Activated T-helper 9 cell treated with anti-CD3 and anti-CD28 coated beads, Interleukin-2, amount 50 U/mL, for 16 hours (primary cell): Measurements from ENCODE around the gene SACS.
"Not testable (repeated sequence)": the region's sequence is repeated elsewhere in the genome, so short reads cannot be mapped to it uniquely, and the experiment has no call there.

ENCODE experiments used
- DNase-seq: peaks from one replicate; pipeline ENCODE4 v3.0.0-alpha.2; 2020; ENCODE audit warnings: low read depth

SACS gene

DNA sequence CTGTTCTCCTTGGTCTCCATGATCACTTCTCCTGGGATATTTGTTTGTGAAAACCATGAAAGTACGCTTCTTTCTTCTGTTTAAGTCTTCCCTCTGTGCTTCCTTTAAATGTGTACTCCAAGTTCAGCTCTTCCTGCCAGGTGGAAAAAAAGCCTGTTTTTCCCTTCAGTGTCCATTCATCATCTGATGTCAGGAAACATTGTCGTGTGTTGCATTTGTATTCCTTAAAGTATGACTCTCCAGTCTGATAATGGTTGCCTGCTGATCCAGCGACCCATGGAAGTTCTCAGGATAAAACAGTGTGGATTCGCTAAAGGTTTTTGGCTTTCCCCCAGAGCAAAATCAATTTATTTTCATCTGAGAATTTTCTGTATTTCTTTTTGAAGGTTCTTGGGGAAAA, 22.3 kb downstream of the SACS start:
- no peak for DNase-seq

GRCh38 chr13:23408026-23408425, 25.5 kb downstream of the SACS start:
- DNase-seq = no peak

GRCh38 chr13:23401156-23401555, 32.3 kb downstream of the SACS start:
- DNase-seq = not testable (repeated sequence)

DNA sequence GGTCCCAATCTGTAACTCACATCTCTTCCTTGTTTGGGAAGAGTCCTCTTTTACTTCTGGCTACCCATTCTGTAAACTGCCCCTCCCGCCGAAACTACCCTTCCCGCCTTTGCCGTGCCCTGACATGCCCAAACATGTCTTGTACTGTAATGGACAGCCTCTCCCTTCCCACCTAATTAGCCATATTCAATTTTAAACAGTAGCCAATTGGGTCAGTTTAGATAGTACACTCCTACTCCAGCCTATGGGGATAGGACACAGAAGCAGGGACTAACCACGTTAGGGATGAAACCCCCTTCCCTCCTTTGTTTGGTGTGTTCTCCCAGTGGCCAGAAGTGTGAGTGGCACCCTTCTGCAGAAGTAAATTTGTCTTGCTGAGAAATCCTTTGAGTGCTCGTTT, 34.2 kb downstream of the SACS start:
- no peak for DNase-seq

GRCh38 chr13:23394821-23395220, 38.7 kb downstream of the SACS start:
- DNase-seq = no peak

- DNase-seq = no peak
Observed at GRCh38 chr13:23392925-23393645, 40.4 kb downstream of the SACS start.

DNA sequence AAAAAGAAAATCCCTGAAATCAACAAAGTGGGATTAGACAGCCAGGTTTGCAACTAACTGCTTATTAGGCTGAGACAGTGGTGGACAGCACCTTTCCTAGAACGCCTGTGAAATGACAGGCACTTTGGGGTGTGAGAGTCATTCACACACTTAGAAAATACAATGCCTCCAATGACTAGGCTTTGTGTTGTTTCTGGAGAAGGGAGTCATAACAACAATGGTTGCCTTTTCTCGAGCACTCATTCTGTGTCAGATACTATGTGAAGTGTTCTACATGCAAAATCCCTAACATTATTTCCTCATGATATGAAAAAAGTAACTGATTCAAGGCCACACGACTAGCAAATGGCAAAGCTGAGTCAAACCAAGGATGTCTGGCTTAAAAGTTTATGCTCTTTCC, 41.2 kb downstream of the SACS start:
- no peak for DNase-seq

DNA sequence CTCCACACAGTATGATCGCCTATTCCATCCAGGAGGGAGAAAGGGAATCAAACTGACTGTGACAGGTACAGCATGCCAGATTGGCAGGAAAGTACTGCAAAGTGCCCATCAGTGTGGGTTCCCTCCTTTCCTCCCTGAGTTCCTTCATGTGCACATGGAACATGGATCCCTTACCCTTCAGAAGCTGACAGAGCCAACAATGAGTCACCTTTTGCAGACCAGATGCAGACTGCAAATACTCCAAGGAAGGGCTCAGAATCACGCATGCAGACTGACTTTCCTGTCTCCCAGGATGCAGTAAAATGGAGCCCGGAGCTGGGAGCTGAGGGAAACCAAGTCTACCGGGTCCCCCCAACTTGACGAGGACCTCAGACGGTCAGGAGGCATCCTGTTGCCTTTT, 41.8 kb downstream of the SACS start:
- DNase-seq = no peak

- DNase-seq = no peak
Observed at GRCh38 chr13:23386533-23386932, 47.0 kb downstream of the SACS start.

DNA sequence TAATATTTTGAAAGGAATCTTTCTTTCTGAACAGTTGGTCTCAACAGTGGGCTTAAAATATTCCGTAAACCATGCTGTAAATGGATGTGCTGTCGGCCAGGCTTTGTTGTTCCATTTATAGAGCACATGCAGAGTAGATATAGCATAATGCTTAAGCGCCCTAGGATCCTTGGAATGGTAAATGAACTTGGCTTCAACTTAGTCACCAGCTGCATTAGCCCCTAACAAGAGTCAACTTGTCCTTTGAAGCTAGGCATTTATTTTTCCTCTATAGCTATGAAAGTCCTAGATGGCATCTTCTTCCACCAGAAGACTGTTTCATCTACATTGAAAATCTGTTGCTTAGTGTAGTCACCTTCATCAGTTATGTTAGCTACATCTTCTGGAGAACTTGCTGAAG, 47.6 kb downstream of the SACS start:
- DNase-seq = no peak

DNA sequence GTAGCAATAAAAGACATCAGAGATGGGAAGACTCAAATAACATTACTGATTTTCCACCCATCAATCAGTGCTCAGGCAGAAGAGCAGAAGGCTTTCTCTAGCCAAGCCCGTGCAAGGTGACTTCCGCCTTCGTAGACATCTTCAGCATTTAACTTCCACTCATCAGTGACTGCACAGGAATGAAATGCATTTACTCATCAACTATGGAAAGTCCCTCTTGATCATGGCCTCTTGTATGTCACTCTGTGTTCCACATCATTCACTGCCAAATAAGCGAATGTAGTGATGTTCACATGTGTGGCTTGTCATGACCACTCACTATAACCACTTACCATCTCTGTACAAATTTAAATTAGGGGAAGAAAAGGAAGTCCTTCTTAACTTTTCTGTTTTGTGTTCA, 49.4 kb downstream of the SACS start:
- no peak for DNase-seq

GRCh38 chr13:23383151-23383550, 50.4 kb downstream of the SACS start:
- DNase-seq = no peak

GRCh38 chr13:23381866-23382265, 51.6 kb downstream of the SACS start:
- no peak for DNase-seq

GRCh38 chr13:23380534-23380933, 53.0 kb downstream of the SACS start:
- DNase-seq = no peak

GRCh38 chr13:23377983-23378632, 55.4 kb downstream of the SACS start:
- DNase-seq = peak; percentile 34

DNA sequence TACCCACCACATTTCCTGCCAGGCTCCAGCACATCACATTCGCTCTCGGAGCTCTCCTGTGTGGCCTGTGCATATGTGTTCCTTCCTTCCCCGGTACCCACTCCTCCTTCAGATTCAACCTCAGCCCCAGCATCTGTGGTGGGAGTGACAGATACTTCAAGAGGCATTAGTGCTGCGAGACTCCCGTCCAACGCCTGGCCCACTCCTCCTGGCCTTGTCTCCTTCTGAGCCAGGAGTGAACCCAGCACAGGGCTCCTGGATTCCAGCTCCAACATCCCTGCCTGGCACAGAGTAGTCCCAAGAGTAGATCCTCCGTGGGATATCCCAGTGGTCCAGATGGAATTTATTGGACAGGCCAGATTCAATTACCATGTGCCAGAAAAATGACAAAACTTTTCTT, 55.9 kb downstream of the SACS start:
- DNase-seq = no peak

DNA sequence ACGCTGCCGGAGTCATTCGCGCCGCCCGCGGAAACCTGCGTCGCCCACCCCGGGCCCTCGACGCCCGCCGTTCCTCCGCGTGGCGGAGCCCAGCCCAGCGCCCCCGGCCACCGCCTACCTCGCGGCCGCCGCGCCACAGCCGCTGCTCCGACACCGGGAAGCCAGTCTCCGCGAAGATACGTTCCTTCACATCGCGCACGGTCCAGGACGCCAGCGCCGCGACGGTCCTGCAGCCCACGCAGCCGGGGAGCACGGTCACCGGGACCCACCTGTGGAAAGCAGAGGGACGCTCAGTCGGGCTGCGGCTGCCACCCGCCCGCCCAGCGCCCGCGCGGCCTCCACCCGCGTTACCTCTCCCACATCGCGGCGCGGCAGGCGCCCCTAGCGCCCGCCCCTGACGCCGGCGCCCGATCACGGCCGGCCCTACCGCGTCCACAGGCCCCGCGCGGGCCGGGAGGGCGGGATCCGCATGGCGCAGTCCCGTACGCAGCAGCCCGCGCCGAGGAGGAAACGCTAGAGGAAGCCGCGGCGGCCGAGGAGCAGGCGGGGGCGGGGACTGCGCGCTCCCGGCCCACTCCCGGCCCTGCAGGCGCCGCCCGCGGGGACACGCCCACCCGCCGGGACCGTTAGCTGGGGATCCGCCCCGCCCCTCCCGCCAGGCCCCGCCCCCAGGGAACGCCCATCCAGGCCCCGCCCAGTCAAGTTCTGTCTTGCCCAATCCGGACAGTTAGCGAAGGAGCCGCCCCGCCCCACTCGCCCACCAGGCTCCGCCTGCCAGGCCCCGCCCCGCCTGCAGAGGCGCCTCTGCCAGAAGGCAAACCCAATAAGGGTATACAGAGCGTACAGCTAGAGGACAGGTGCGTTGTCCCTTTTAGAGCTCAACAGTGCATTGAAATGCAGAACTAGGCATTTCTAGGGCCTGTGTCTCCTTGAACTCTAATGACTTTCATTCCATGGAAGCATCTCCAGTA, 58.2 kb downstream of the SACS start:
- peak; percentile 96 for DNase-seq

DNA sequence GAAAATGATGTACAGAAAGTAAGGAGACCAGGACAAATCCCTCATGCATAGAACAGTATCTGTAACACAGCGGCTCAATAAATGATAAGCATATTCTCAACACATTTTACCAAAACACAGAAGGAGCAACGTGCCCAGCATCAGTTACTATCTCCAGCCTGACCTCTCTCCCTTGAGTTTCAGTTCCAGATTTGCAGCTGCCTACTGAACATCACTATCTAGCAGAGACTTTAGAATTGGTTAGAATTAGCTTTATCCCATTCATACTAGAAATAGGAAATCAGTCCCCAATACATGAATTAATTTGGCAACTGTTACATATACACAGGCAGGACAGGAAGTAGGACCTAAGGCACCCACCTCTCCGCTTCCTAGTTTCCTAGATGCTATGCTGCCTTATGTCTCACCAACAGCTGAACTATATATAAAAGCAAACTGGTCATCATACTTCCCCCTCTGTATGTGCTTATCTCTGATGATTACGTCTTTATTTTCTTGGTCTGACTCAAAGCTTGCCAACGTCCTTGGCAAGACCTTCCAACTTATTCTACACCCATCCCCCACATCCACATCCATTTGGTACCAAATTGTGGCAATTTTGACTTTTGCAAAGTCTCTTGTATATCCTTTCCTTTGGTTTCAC, 61.1 kb downstream of the SACS start:
- no peak for DNase-seq

GRCh38 chr13:23367907-23368306, 65.6 kb downstream of the SACS start:
- no peak for DNase-seq

GRCh38 chr13:23365652-23366051, 67.8 kb downstream of the SACS start:
- no peak for DNase-seq

DNA sequence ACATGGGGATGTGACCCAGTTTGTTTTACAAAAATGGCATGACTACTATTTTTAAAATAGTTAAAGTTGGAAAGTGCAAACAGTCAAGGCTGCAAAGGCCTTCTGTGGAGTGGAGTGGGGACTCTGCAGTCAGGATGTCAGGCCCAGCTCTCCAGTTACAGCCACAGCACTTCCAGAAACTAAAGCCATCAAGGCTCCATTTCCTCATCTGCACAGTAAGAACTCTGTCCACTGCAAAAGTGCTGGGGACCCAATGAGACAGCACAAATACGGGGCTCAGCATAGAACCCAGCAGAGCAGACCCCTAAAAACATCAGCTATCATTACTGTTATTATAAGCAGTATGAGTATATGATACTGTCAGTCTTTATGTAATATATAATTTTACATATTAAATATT, 73.6 kb downstream of the SACS start:
- no peak for DNase-seq

DNA sequence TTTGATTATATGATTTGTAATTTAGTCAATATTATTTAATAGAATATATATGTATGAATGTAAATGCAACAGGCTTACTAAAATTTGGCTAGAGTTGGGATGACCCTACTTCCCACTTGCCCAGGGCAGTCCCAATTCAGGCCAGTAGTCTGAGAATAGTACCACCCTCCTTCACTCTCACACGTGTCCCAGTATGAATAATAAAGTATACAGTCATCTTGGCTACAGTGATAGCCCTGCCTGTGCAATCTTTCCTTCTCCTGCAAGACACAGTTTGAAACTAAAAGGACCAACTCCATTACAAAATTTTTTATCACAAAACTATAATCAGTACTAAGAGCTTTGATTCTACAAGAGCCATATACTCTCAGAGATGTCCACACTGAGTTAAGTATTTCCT, 76.2 kb downstream of the SACS start:
- no peak for DNase-seq
